HFFc6 (cell line): Measurements from ENCODE around the gene PSMD11. TPM values are rescaled to one million over a fixed set of nuclear protein-coding genes. Genes with fewer than 3 reads are reported as not detected.
A peak's percentile ranks its signal among the peaks of the same experiment; 100 is the strongest.
"Not testable (repeated sequence)": the region's sequence is repeated elsewhere in the genome, so short reads cannot be mapped to it uniquely, and the experiment has no call there.

Source experiments
- DNase-seq: peaks from one replicate; pipeline ENCODE4 v3.0.0-alpha.2; 2018
- H3K27ac Mint-ChIP-seq: 2 replicates; pipeline ENCODE4 v1.8.0; 2020; ENCODE audit warnings: mild to moderate bottlenecking, mixed read lengths
- H3K27me3 Mint-ChIP-seq: 2 replicates; pipeline ENCODE4 v1.8.0; 2021; ENCODE audit warnings: mild to moderate bottlenecking, moderate library complexity, mixed read lengths; ENCODE audit not compliant: insufficient read depth
- H3K36me3 Mint-ChIP-seq: 2 replicates; pipeline ENCODE4 v1.8.0; 2021; ENCODE audit warnings: low read depth, mixed read lengths
- H3K4me1 Mint-ChIP-seq: 2 replicates; pipeline ENCODE4 v1.8.0; 2020; ENCODE audit warnings: low read depth, mixed read lengths
- H3K4me3 Mint-ChIP-seq: 2 replicates; pipeline ENCODE4 v1.8.0; 2020; ENCODE audit warnings: mild to moderate bottlenecking, moderate library complexity, mixed read lengths
- H3K9me3 Mint-ChIP-seq: 2 replicates; pipeline ENCODE4 v1.8.0; 2020; ENCODE audit warnings: mild to moderate bottlenecking, mixed read lengths
- CTCF ChIP-seq: fragments of 200-600 bp; sonication (generic); IDR thresholded peaks from 2 replicates; pipeline ENCODE4 v1.5.0; 2021; ENCODE audit warnings: antibody characterized with exemption, mild to moderate bottlenecking
- total RNA-seq, 6 experiments: library from RNA; stranded (reverse); fragmentation: NEBNext Ultra II Directional; extraction: Animal tissue kit (Norgen Biotek cat#: 25700); gene quantifications; 2 replicates in 1 of 6; 3 replicates in 5 of 6; pipeline ENCODE4 v1.2.3, GENCODE V29; 2021

Gene PSMD11
- total RNA-seq, 6 experiments from 2014 or later: 105 to 121 (median 110) TPM

GRCh38 chr17:32523827-32524552, 79.7 kb downstream of the PSMD11 start:
- no peak for TF ChIP-seq CTCF
- H3K9me3 Mint-ChIP-seq: no peaks in the 10 kb centered on the region
- H3K4me1 Mint-ChIP-seq: peaks cover 33% of the 10 kb centered on the region
- no peak for DNase-seq
- no peaks in the 10 kb centered on the region for H3K36me3 Mint-ChIP-seq
- peaks cover 18% of the 10 kb centered on the region; the same call in 1 of the 2 replicates for H3K27me3 Mint-ChIP-seq
- H3K4me3 Mint-ChIP-seq: no peak overlapping the region
- H3K27ac Mint-ChIP-seq: no peak overlapping the region

- H3K4me3 Mint-ChIP-seq, H3K27ac Mint-ChIP-seq, H3K36me3 Mint-ChIP-seq, DNase-seq, H3K9me3 Mint-ChIP-seq: not testable (repeated sequence)
- H3K27me3 Mint-ChIP-seq: peaks cover 18% of the 10 kb centered on the region; the same call in 1 of the 2 replicates
- H3K4me1 Mint-ChIP-seq: peaks cover 31% of the 10 kb centered on the region
Measured at GRCh38 chr17:32524553-32524880, 80.2 kb downstream of the PSMD11 start.

DNA sequence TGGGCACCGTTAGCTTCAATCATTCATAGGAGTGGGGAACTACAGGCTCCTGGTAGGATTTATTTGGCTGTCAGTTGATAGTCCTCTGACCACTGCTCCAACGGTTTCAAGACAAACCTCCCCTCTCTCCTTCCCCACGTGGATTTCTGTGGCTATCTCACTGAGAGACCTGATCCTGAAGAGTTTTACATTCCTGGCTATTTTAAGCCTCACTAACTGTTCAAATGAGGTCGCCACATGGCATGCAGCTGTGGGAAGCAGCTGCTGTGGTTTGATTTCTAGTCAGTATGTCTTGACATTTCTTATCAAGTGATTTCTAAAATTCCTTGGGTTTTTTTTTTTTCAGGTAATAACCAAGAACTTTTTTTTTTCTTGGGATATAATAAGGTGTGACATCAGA, 80.8 kb downstream of the PSMD11 start:
- no peak for TF ChIP-seq CTCF
- no peaks in the 10 kb centered on the region for H3K9me3 Mint-ChIP-seq
- no peak overlapping the region for H3K27ac Mint-ChIP-seq
- H3K27me3 Mint-ChIP-seq: peaks cover 18% of the 10 kb centered on the region
- H3K4me1 Mint-ChIP-seq: peaks cover 25% of the 10 kb centered on the region
- H3K36me3 Mint-ChIP-seq: no peaks in the 10 kb centered on the region
- peak; percentile 37 for DNase-seq
- no peak overlapping the region for H3K4me3 Mint-ChIP-seq

GRCh38 chr17:32527146-32527545, 82.8 kb downstream of the PSMD11 start:
- Mint-ChIP-seq H3K9me3 (no peaks in the 10 kb centered on the region), H3K4me1 (peaks cover 20% of the 10 kb centered on the region), H3K27ac (no peak overlapping the region), H3K4me3 (no peak overlapping the region), H3K27me3 (peaks cover 16% of the 10 kb centered on the region), H3K36me3 (no peaks in the 10 kb centered on the region)
- DNase-seq: no peak
- TF ChIP-seq CTCF: no peak

DNA sequence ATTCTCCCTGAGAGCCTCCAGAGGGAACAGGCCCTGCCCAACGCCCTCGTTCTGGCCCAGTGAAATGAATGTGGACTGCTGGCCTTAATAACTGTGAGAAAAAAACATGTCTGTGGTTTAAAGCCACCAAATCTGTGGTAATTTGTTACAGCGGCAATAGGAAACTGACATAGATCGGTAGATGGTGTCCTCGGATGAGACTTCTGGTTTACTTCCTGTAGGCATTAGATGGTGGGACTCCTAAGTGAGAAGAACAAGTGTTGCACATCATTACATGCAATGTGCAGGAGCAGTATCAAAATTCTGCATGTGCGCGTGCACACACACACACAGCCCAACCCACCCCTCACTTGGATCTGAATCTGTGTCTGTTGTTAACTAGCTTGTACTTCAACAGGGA, 84.5 kb downstream of the PSMD11 start:
- peaks cover 18% of the 10 kb centered on the region for H3K27me3 Mint-ChIP-seq
- no peak for TF ChIP-seq CTCF
- peaks cover 20% of the 10 kb centered on the region for H3K4me1 Mint-ChIP-seq
- H3K27ac Mint-ChIP-seq: no peak overlapping the region
- no peaks in the 10 kb centered on the region for H3K9me3 Mint-ChIP-seq
- DNase-seq: no peak
- no peak overlapping the region for H3K4me3 Mint-ChIP-seq
- H3K36me3 Mint-ChIP-seq: no peaks in the 10 kb centered on the region

- Mint-ChIP-seq H3K4me1 (peaks cover 20% of the 10 kb centered on the region), H3K36me3 (no peaks in the 10 kb centered on the region), H3K27ac (no peak overlapping the region), H3K4me3 (no peak overlapping the region), H3K27me3 (peaks cover 18% of the 10 kb centered on the region), H3K9me3 (no peaks in the 10 kb centered on the region)
- no peak for TF ChIP-seq CTCF
- no peak for DNase-seq
Measured at GRCh38 chr17:32529604-32530003, 85.3 kb downstream of the PSMD11 start.

Other genes starting within 250 kb of the PSMD11 start
- under 1 TPM in 1 of 6 experiments, not detected in 5; 0.07 TPM for gene RHBDL3, start 178.7 kb upstream of the PSMD11 start, total RNA-seq
- 10 to 100 TPM; 16.4 to 25.9 (median 23.9) TPM for gene C17orf75, start 102.3 kb upstream of the PSMD11 start, total RNA-seq
- 100 to 1,000 TPM; 128 to 173 (median 153) TPM for gene ZNF207, start 94.4 kb upstream of the PSMD11 start, total RNA-seq
- gene CDK5R1, start 42.5 kb downstream of the PSMD11 start, total RNA-seq: 1 to 10 TPM in 5 of 6 experiments, under 1 TPM in 1; 1.00 to 1.9 (median 1.3) TPM